ENCODE measurements around the gene LY6G6C. TPM values are rescaled to one million over a fixed set of nuclear protein-coding genes. Genes with fewer than 3 reads are reported as not detected.

LY6G6C gene
- total RNA-seq, 2 donors from 2014 or later, result 0.29 to 0.38 TPM

DNA sequence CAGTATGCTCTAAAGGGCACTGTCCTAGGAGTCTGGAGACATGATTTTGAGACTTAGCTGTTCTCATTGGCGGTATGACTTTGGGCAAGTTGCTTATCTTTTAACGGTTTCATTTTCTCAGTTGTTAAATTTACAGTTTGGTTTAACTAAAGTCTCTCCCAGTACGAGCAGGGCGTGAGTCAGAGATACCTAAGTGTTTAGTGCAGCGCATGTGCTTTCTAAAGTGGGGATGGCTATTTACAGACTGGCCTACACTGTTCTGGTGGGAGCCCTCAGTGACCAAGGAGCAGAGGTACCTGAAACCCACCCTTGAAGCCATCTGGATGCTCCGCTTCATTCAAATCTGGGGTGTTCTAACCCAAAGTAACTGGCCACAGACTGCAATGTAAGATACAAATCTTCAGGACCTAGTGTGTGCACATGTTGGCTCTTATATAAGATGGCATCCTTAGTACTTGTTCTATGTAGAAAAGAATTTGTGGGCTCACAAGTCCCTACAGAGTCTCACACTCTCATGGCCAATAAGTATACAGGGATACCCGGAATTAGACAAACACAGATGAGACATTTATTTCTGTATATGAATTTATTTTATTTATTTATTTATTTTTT is 29.0 kb upstream of the LY6G6C start:
- H3K4me3 Mint-ChIP-seq, result no peak overlapping the region
- peaks cover 14% of the 10 kb centered on the region for H3K36me3 Mint-ChIP-seq (ENCODE audit: low read depth)
- Histone ChIP-seq H3K4me3 (ENCODE audit: low read length) (no peak overlapping the region), H3K27ac (ENCODE audit: low read depth, low read length) (no peak overlapping the region), H3K9me3 (ENCODE audit: control insufficient read depth, low read length) (no peaks in the 10 kb centered on the region), H3K27me3 (ENCODE audit: control insufficient read depth, insufficient read depth, low read length, poor library complexity, severe bottlenecking) (no peaks in the 10 kb centered on the region), H3K9ac (ENCODE audit: extremely low read depth, low read length, poor library complexity, severe bottlenecking) (no peak overlapping the region), H3K4me1 (ENCODE audit: control insufficient read depth, insufficient read depth, low read length) (no peaks in the 10 kb centered on the region), H3K36me3 (ENCODE audit: control insufficient read depth, insufficient read depth, low read length) (no peaks in the 10 kb centered on the region)
- H3K27ac Mint-ChIP-seq, result no peak overlapping the region
- peaks cover 8% of the 10 kb centered on the region for H3K4me1 Mint-ChIP-seq
- TF ChIP-seq, protein P1, sequence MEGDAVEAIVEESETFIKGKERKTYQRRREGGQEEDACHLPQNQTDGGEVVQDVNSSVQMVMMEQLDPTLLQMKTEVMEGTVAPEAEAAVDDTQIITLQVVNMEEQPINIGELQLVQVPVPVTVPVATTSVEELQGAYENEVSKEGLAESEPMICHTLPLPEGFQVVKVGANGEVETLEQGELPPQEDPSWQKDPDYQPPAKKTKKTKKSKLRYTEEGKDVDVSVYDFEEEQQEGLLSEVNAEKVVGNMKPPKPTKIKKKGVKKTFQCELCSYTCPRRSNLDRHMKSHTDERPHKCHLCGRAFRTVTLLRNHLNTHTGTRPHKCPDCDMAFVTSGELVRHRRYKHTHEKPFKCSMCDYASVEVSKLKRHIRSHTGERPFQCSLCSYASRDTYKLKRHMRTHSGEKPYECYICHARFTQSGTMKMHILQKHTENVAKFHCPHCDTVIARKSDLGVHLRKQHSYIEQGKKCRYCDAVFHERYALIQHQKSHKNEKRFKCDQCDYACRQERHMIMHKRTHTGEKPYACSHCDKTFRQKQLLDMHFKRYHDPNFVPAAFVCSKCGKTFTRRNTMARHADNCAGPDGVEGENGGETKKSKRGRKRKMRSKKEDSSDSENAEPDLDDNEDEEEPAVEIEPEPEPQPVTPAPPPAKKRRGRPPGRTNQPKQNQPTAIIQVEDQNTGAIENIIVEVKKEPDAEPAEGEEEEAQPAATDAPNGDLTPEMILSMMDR (conservative IDR thresholded peaks at IDR 0.05), result no peak
- 89 to 95% methylated on average over 3 to 6 of the region's 7 CpGs for WGBS, 2 experiments (ENCODE audit: insufficient coverage in 1 of 2, insufficient read length in 1 of 2)
- no peaks in the 10 kb centered on the region for H3K9me3 Mint-ChIP-seq
- no peak for DNase-seq
- H3K27me3 Mint-ChIP-seq (ENCODE audit: insufficient read depth), result no peaks in the 10 kb centered on the region

DNA sequence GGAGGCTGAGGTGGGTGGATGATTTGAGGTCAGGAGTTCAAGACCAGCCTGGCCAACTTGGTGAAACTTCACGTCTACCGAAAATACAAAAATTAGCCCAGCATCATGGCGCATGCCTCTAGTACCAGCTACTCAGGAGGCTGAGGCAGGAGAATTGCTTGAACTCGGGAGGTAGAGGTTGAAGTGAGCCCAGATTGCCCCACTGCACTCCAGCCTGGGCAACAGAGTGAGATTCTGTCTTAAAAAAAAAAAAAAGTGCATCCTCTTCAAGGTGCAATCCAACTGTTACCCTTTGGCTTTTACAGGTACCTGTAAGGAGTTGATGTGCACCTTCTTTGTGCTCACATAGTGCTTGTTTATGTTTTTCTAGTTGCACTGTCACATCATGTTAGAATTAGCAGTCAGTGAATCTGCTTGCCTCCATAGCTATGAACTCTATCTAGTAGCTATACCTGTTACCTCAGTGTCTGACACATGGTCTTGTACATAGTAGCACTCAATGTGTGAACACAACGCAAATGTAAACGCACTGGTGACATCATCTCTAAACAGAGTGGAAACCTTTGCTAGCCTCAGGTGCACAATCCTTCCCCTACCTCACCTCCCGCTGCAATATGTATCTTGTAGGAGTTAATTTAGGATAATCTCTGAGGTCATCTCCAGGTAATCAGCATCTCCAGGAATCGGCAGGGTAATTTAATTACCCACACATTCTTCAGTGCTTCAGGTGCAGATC is 27.9 kb upstream of the LY6G6C start:
- Histone ChIP-seq H3K36me3 (ENCODE audit: control insufficient read depth, insufficient read depth, low read length) (no peaks in the 10 kb centered on the region), H3K27me3 (ENCODE audit: control insufficient read depth, insufficient read depth, low read length, poor library complexity, severe bottlenecking) (no peaks in the 10 kb centered on the region), H3K4me3 (ENCODE audit: low read length) (no peak overlapping the region), H3K4me1 (ENCODE audit: control insufficient read depth, insufficient read depth, low read length) (no peaks in the 10 kb centered on the region), H3K9me3 (ENCODE audit: control insufficient read depth, low read length) (no peaks in the 10 kb centered on the region), H3K27ac (ENCODE audit: low read depth, low read length) (no peak overlapping the region), H3K9ac (ENCODE audit: extremely low read depth, low read length, poor library complexity, severe bottlenecking) (no peak overlapping the region)
- H3K4me1 Mint-ChIP-seq, result peaks cover 13% of the 10 kb centered on the region
- H3K27ac Mint-ChIP-seq, result no peak overlapping the region
- TF ChIP-seq, protein P1 (conservative IDR thresholded peaks at IDR 0.05), result no peak
- 87 to 90% methylated on average over 4 to 8 of the region's 8 CpGs for WGBS, 2 experiments (ENCODE audit: insufficient coverage in 1 of 2, insufficient read length in 1 of 2)
- peaks cover 14% of the 10 kb centered on the region for H3K36me3 Mint-ChIP-seq (ENCODE audit: low read depth)
- no peaks in the 10 kb centered on the region for H3K9me3 Mint-ChIP-seq
- no peak for DNase-seq
- no peak overlapping the region for H3K4me3 Mint-ChIP-seq
- H3K27me3 Mint-ChIP-seq (ENCODE audit: insufficient read depth), result no peaks in the 10 kb centered on the region

DNA sequence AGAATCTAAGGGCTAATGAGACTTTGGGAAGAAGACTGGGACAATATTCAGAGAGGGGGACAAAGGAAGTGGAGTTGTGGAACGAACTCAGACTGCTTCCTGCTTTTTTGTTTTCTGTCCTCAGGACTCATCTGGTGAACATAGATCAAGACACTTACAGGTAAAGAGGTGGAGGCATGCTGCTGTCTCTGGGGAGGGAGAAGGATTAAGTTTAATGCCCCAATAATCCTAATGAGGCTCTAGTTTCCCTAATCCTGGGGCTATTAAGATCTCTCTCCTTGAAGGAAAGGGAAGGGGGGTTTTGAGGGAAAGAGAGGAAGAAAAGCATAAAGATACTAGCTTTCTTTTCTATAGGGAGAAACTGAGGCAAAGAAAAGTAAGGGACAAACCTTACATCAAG is 22.9 kb upstream of the LY6G6C start:
- H3K9ac ChIP-seq (ENCODE audit: extremely low read depth, low read length, poor library complexity, severe bottlenecking), result no peak overlapping the region
- no peak overlapping the region for H3K4me3 Mint-ChIP-seq
- no peak overlapping the region for H3K27ac ChIP-seq (ENCODE audit: low read depth, low read length)
- DNase-seq, result no peak
- H3K4me1 Mint-ChIP-seq, result peaks cover 22% of the 10 kb centered on the region
- WGBS, 2 experiments (ENCODE audit: insufficient coverage in 1 of 2, insufficient read length in 1 of 2), result 77 to 92% methylated on average over 1 of the region's 1 CpG
- H3K36me3 Mint-ChIP-seq (ENCODE audit: low read depth), result peaks cover 24% of the 10 kb centered on the region
- no peaks in the 10 kb centered on the region for H3K9me3 Mint-ChIP-seq
- no peaks in the 10 kb centered on the region for H3K4me1 ChIP-seq (ENCODE audit: control insufficient read depth, insufficient read depth, low read length)
- TF ChIP-seq, protein P1 (conservative IDR thresholded peaks at IDR 0.05), result no peak
- H3K36me3 ChIP-seq (ENCODE audit: control insufficient read depth, insufficient read depth, low read length), result peaks cover 5% of the 10 kb centered on the region
- H3K9me3 ChIP-seq (ENCODE audit: control insufficient read depth, low read length), result no peaks in the 10 kb centered on the region
- no peaks in the 10 kb centered on the region for H3K27me3 Mint-ChIP-seq (ENCODE audit: insufficient read depth)
- no peak overlapping the region for H3K4me3 ChIP-seq (ENCODE audit: low read length)
- H3K27me3 ChIP-seq (ENCODE audit: control insufficient read depth, insufficient read depth, low read length, poor library complexity, severe bottlenecking), result no peaks in the 10 kb centered on the region
- H3K27ac Mint-ChIP-seq, result peak overlapping the region; percentile 54

All from endodermal cell (in vitro differentiated cells).